Activated CD4-positive, alpha-beta T cell treated with anti-CD3 and anti-CD28 coated beads for 36 hours (primary cell): ENCODE data around the gene KLHL3. TPM values are rescaled to one million over a fixed set of nuclear protein-coding genes. Genes with fewer than 3 reads are reported as not detected.

Experiments
- ATAC-seq: fragments of 200-7000 bp; cut with Tn5 transposase; one replicate; pipeline ENCODE4 v1.10.0; 2021; ENCODE audit warnings: mild to moderate bottlenecking, moderate library complexity
- CTCF ChIA-PET: fragments of 350-600 bp; sonication (Branson Sonifier 250); formaldehyde crosslinking; loops from one replicate; lab custom pipeline; 2021; ENCODE audit warnings: antibody characterized with exemption; lab: Charles Lee
- POLR2A ChIA-PET: fragments of 350-600 bp; sonication (Branson Sonifier 250); formaldehyde crosslinking; loops from one replicate; lab custom pipeline; 2021; ENCODE audit warnings: antibody characterized with exemption, inconsistent platforms; lab: Charles Lee
- DNase-seq: peaks from one replicate; pipeline ENCODE4 v3.0.0-alpha.2; 2020
- H3K27ac Mint-ChIP-seq: one replicate; pipeline ENCODE4 v1.8.0; 2021; ENCODE audit warnings: mixed read lengths
- H3K27me3 Mint-ChIP-seq: one replicate; pipeline ENCODE4 v1.8.0; 2021; ENCODE audit warnings: mixed read lengths
- H3K36me3 Mint-ChIP-seq: one replicate; pipeline ENCODE4 v1.8.0; 2021; ENCODE audit warnings: low read depth, mixed read lengths
- H3K4me1 Mint-ChIP-seq: one replicate; pipeline ENCODE4 v1.8.0; 2021; ENCODE audit warnings: mixed read lengths
- H3K4me3 Mint-ChIP-seq: one replicate; pipeline ENCODE4 v1.8.0; 2021; ENCODE audit warnings: mild to moderate bottlenecking, moderate library complexity, mixed read lengths
- H3K9me3 Mint-ChIP-seq: one replicate; pipeline ENCODE4 v1.8.0; 2021; ENCODE audit warnings: low read depth, mixed read lengths
- intact Hi-C, 2 experiments: fragments of 100-400 bp; cut with DNase I in 1 of 2; cut with micrococcal nuclease in 1 of 2; formaldehyde crosslinking; loops; one replicate each; pipeline versions ENCODE4 v1.14.2 to v1.15.1; 2022 to 2024; cut with DNase I, micrococcal nuclease
- total RNA-seq, 2 experiments: library from RNA; stranded (reverse); gene quantifications; one replicate each; pipeline ENCODE4 v1.2.3, GENCODE V29; 2021

KLHL3 gene
- total RNA-seq, 2 experiments from 2014 or later, result 6.8 to 10.8 TPM

GRCh38 chr5:137731176-137731575 lies 4.7 kb downstream of the KLHL3 start:
- Mint-ChIP-seq H3K4me1 (peaks cover 9% of the 10 kb centered on the region), H3K27ac (no peak overlapping the region), H3K4me3 (no peak overlapping the region), H3K36me3 (peaks cover 3% of the 10 kb centered on the region), H3K9me3 (no peaks in the 10 kb centered on the region), H3K27me3 (no peaks in the 10 kb centered on the region)
- CTCF ChIA-PET, result interaction anchor here (1.2 to 2.6 kb wide), 3 partner anchors 11 to 101 kb away, joined by 3 to 11 read pairs (median 10); no protein-coding TSS in a partner anchor
- no peak for ATAC-seq
- DNase-seq, result no peak
- intact Hi-C loops, result no loop called here
- POLR2A ChIA-PET, result no interaction called here

DNA sequence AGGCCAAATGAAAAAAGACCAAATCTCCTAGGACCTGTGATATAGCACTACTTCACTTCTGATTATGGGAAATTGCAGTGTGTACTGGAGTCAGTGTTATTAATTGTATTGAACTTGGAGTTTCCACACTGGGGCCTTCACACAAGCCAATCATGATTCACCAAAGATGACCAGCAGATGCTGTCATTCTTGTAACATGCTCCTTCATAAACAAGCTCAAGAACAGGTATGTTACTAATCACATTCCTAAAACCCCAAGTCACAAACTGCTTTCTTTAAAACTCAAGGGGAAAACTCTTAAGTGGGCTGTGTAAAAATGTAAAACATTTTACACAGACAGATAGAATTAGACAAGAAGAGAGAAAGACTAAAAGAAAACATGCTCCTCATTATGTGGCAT lies 5.6 kb downstream of the KLHL3 start:
- intact Hi-C loops, result no loop called here
- ChIA-PET POLR2A (no interaction called here), CTCF (interaction anchor here (0.7 to 1.2 kb wide), 3 partner anchors 12 to 70 kb away, joined by 3 to 11 read pairs (median 3); no protein-coding TSS in a partner anchor)
- no peaks in the 10 kb centered on the region for H3K27me3 Mint-ChIP-seq
- no peak overlapping the region for H3K4me3 Mint-ChIP-seq
- DNase-seq, result no peak
- H3K36me3 Mint-ChIP-seq, result peaks cover 3% of the 10 kb centered on the region
- H3K4me1 Mint-ChIP-seq, result peaks cover 9% of the 10 kb centered on the region
- H3K27ac Mint-ChIP-seq, result no peak overlapping the region
- no peaks in the 10 kb centered on the region for H3K9me3 Mint-ChIP-seq
- ATAC-seq, result no peak

GRCh38 chr5:137728048-137728447 lies 7.8 kb downstream of the KLHL3 start:
- Mint-ChIP-seq H3K4me3 (no peak overlapping the region), H3K4me1 (peaks cover 9% of the 10 kb centered on the region), H3K9me3 (no peaks in the 10 kb centered on the region), H3K27ac (no peak overlapping the region), H3K27me3 (no peaks in the 10 kb centered on the region), H3K36me3 (peaks cover 3% of the 10 kb centered on the region)
- ATAC-seq, result no peak
- no peak for DNase-seq
- ChIA-PET POLR2A (no interaction called here), CTCF (interaction anchor here (1.8 to 2.1 kb wide), 2 partner anchors 14 to 68 kb away, joined by 4 to 7 read pairs; no protein-coding TSS in a partner anchor)
- intact Hi-C loops, result no loop called here

DNA sequence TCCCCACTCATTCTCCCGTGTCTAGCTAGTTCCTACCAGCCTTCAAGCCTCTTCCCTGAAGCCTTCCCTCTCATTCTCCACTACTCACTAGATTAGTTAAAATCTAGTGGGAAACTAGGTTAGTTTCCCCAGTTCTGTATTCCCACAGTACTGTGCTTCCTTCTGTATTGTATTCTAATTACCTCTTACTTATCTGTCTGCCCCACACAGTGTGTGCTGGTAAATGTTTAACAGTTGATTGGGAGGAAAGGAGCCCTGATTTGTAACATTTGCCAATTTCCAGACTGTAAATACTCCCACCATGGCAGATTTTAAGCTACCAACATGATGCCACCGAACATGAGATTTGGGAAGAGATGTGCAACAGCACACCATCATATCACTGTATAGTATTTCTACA lies 8.3 kb downstream of the KLHL3 start:
- Mint-ChIP-seq H3K27me3 (no peaks in the 10 kb centered on the region), H3K27ac (no peak overlapping the region), H3K4me3 (no peak overlapping the region), H3K4me1 (peaks cover 9% of the 10 kb centered on the region), H3K36me3 (peaks cover 3% of the 10 kb centered on the region), H3K9me3 (no peaks in the 10 kb centered on the region)
- intact Hi-C loops, result no loop called here
- no peak for ATAC-seq
- CTCF ChIA-PET, result interaction anchor here (1.8 to 2.1 kb wide), 2 partner anchors 15 to 67 kb away, joined by 4 to 7 read pairs; no protein-coding TSS in a partner anchor
- POLR2A ChIA-PET, result no interaction called here
- DNase-seq, result no peak

GRCh38 chr5:137724251-137724650 lies 11.6 kb downstream of the KLHL3 start:
- ATAC-seq, result no peak
- ChIA-PET CTCF (interaction anchor here (1.1 kb wide), 1 partner anchor 11 kb away, joined by 3 read pairs; the partner anchor contains the start of gene KLHL3), POLR2A (no interaction called here)
- Mint-ChIP-seq H3K27me3 (no peaks in the 10 kb centered on the region), H3K36me3 (peaks cover 4% of the 10 kb centered on the region), H3K27ac (no peak overlapping the region), H3K4me1 (no peaks in the 10 kb centered on the region), H3K9me3 (no peaks in the 10 kb centered on the region), H3K4me3 (no peak overlapping the region)
- no peak for DNase-seq
- intact Hi-C loops, result no loop called here

- Mint-ChIP-seq H3K27me3 (no peaks in the 10 kb centered on the region), H3K4me3 (no peak overlapping the region), H3K27ac (no peak overlapping the region), H3K36me3 (peaks cover 26% of the 10 kb centered on the region), H3K9me3 (peaks cover 9% of the 10 kb centered on the region), H3K4me1 (no peaks in the 10 kb centered on the region)
- intact Hi-C loops, result no loop called here
- DNase-seq, result no peak
- POLR2A ChIA-PET, result no interaction called here
- ATAC-seq, result no peak
- CTCF ChIA-PET, result interaction anchor here (0.9 to 3.1 kb wide), 3 partner anchors 23 to 89 kb away, joined by 3 to 9 read pairs (median 5); no protein-coding TSS in a partner anchor
Measured at GRCh38 chr5:137718611-137719010, 17.3 kb downstream of the KLHL3 start.

DNA sequence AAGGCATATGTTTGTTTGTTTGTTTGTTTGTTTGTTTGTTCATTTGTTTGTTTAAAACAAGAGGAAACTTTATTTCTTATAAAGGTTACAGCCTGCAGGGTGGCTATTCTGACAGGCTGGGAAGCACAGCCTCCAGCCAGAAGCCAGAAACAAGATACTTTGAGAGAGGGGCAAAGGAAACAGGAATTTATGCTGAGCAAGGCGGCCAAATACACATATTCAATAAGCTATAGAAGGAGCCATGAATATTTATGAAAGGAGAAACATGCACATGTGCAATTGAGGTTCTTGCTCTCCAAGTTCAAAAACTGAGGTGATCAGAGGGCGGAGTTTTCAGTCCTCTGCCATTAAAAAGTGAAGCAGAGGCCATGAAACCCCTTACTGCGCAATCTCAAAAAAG lies 19.6 kb downstream of the KLHL3 start:
- intact Hi-C loops, result no loop called here
- peaks cover 33% of the 10 kb centered on the region for H3K36me3 Mint-ChIP-seq
- peaks cover 9% of the 10 kb centered on the region for H3K9me3 Mint-ChIP-seq
- H3K4me1 Mint-ChIP-seq, result no peaks in the 10 kb centered on the region
- DNase-seq (no peak), ATAC-seq (no peak)
- no peak overlapping the region for H3K4me3 Mint-ChIP-seq
- no peak overlapping the region for H3K27ac Mint-ChIP-seq
- CTCF ChIA-PET, result interaction anchor here (0.6 kb wide), 1 partner anchor 38 kb away, joined by 4 read pairs; the partner anchor contains the start of gene HNRNPA0
- POLR2A ChIA-PET, result no interaction called here
- no peaks in the 10 kb centered on the region for H3K27me3 Mint-ChIP-seq

DNA sequence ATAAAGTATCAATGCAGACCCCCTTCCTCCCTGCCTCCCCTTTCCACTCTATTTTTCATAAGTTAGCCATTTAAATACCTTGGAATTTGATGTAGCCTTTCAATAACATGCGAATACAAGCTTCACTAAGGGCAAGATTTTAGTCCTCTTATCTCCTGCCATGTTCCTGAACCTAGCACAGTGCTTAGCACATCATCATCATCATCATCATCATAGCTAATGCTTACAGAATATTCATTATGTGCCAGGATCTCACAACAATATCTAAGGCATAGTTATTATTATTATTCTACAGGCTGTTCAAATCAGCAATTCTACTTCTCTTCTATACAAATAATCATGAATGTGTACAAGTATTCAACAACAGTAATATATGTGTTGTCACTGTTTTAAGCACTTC lies 20.4 kb downstream of the KLHL3 start:
- Mint-ChIP-seq H3K27ac (no peak overlapping the region), H3K9me3 (peaks cover 9% of the 10 kb centered on the region), H3K4me3 (no peak overlapping the region), H3K27me3 (no peaks in the 10 kb centered on the region), H3K4me1 (no peaks in the 10 kb centered on the region), H3K36me3 (peaks cover 35% of the 10 kb centered on the region)
- intact Hi-C loops, result no loop called here
- CTCF ChIA-PET, result no interaction called here
- POLR2A ChIA-PET, result no interaction called here
- DNase-seq (no peak), ATAC-seq (no peak)

DNA sequence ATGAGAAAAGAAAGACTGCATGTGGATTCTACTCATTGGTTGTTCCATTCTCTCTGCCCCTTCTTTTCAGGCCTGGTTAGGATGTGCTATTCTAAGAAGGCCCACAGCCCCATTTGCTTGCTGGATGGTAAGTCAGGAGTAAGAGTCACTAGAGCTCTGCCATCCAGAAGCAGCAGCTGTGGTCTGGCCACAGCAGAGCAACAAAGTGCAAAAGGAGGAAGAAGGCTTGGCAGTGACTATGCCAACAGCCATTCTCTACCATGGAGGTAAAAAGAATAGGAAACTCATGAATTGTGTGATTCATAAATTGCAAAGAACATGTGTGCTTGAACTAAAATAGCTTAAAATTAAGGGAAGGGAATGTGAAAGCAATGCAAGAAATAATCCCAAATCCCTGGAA lies 20.9 kb downstream of the KLHL3 start:
- POLR2A ChIA-PET, result no interaction called here
- H3K9me3 Mint-ChIP-seq, result peaks cover 9% of the 10 kb centered on the region
- no peaks in the 10 kb centered on the region for H3K4me1 Mint-ChIP-seq
- H3K4me3 Mint-ChIP-seq, result no peak overlapping the region
- CTCF ChIA-PET, result no interaction called here
- no peak for DNase-seq
- ATAC-seq, result no peak
- H3K27ac Mint-ChIP-seq, result no peak overlapping the region
- peaks cover 35% of the 10 kb centered on the region for H3K36me3 Mint-ChIP-seq
- intact Hi-C loops, result no loop called here
- H3K27me3 Mint-ChIP-seq, result no peaks in the 10 kb centered on the region

DNA sequence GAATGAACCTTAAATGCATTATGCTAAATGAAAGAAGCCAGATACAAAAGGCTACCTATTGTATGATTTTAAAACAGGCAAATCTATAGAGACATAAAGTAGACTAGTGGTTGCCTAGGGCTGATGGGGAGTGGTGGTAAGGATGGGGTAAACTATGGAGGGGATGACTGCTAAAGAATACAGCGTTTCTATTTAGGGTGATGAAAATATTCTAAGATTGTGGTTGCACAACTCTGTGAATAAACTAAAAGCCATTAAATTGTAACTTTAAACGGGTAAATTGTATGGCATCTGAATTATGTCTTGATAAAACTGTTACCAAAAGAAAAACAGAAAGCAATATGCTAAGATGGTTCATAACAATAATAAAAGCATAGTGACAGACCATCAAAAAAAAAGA lies 21.4 kb downstream of the KLHL3 start:
- DNase-seq, result no peak
- H3K36me3 Mint-ChIP-seq, result peaks cover 34% of the 10 kb centered on the region
- no peak overlapping the region for H3K27ac Mint-ChIP-seq
- ATAC-seq, result no peak
- POLR2A ChIA-PET, result no interaction called here
- CTCF ChIA-PET, result no interaction called here
- no peaks in the 10 kb centered on the region for H3K27me3 Mint-ChIP-seq
- intact Hi-C loops, result no loop called here
- no peak overlapping the region for H3K4me3 Mint-ChIP-seq
- peaks cover 9% of the 10 kb centered on the region for H3K9me3 Mint-ChIP-seq
- H3K4me1 Mint-ChIP-seq, result no peaks in the 10 kb centered on the region

DNA sequence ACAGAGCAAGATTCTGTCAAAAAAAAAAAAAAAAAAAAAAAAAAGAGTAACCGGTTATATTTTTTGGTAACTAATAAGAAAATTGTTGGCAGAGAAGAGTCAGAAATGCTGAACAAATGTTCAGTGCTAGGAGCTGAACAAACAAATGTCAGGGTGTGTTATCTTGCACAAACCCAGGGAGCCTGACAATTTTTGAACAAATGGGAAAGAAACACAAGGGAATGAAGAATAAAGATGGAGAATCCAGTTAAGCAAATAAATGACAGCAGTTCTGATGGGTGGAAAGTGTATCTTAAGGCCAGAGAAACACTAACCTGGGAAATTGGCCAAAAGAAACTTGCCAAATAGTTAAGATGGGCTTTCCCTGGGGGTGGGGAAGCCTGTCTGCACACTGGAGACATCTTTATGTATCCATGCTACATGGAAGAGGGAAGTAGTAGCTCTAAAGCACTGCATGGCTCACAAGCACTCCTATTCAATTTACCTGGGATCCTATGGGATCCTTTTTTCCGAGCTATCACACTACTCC lies 23.7 kb downstream of the KLHL3 start:
- intact Hi-C loops, result no loop called here
- Mint-ChIP-seq H3K27ac (no peak overlapping the region), H3K36me3 (peaks cover 42% of the 10 kb centered on the region), H3K27me3 (no peaks in the 10 kb centered on the region), H3K9me3 (peaks cover 9% of the 10 kb centered on the region), H3K4me1 (peaks cover 4% of the 10 kb centered on the region), H3K4me3 (no peak overlapping the region)
- ATAC-seq (no peak), DNase-seq (no peak)
- POLR2A ChIA-PET, result no interaction called here
- CTCF ChIA-PET, result interaction anchor here (0.6 to 1.5 kb wide), 3 partner anchors 52 to 1474 kb away, joined by 3 to 9 read pairs (median 4); no protein-coding TSS in a partner anchor

- ATAC-seq, result no peak
- Mint-ChIP-seq H3K9me3 (peaks cover 9% of the 10 kb centered on the region), H3K4me1 (peaks cover 4% of the 10 kb centered on the region), H3K27me3 (no peaks in the 10 kb centered on the region), H3K27ac (no peak overlapping the region), H3K4me3 (no peak overlapping the region), H3K36me3 (peaks cover 41% of the 10 kb centered on the region)
- ChIA-PET POLR2A (no interaction called here), CTCF (no interaction called here)
- DNase-seq, result no peak
- intact Hi-C loops, result no loop called here
Measured at GRCh38 chr5:137710086-137710485, 25.8 kb downstream of the KLHL3 start.
